Measurements from ENCODE around the gene ITPK1.

ITPK1 gene

GRCh38 chr14:92949496-92950192 lies 166.1 kb downstream of the ITPK1 start:
- DNase-seq (no peak), ATAC-seq (no peak)

DNA sequence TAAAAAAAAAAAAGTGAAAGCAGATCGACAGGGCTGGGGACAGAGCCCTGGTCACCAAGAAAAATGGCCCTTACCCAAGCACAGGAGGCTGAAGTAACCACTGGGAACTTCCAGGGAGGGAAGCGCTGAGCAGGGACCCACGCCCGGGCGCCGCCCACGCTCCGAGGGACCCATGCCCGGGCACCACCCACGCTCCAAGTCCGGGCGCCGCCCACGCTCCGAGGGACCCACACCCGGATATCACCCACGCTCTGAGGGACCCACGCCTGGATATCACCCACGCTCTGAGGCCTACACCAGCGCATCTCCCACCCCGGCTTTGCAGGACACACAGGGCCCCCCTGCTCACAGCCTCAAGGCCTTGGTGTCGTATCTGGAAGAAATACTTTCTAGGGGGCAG lies 167.1 kb downstream of the ITPK1 start:
- ATAC-seq, result no peak
- DNase-seq, result no peak

- DNase-seq (no peak), ATAC-seq (no peak)
These were observed 168.7 kb downstream of the ITPK1 start for GRCh38 chr14:92946847-92947545.

DNA sequence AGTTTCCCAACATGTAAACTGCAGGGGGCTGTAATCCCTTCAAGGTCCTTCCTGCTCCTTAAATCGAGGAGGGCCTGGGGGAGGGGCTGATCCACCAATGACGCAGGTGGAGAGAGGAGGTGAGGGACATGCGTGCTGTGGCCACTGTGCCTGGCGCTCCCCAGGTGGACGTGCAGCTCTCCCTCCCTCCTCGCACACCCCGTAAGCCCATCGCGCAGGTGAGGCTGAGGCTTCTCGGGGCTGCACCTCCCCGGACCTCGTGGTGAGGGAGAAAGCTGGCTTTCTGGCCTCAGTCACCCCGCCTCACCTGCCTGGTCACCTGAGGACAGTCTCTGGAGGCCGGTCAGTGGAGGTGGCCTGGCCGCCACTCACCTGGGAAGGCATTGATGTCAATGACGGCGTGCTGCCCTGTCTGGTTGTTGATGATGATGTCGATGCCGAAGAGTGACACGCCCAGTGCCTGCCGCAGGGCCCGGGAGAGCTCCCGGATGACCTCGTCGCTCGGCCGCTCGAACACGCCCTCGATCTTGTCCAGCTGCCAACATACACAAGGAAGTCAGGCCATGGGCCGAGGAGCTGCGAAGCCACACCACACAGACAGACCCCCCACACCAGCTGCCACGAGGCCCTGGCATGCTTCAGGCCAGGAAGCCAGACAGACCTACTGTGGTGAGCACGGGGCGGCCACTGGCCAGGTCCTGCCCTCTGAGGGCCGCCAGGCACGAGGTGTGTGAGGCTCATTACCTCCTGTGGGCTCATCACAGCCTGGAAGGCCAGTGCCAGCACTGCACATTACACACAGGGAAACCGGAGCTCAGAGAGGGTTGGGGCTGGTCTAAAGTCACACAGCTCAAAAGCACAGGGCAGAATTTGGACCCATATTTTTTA lies 169.5 kb downstream of the ITPK1 start:
- no peak for ATAC-seq
- no peak for DNase-seq

DNA sequence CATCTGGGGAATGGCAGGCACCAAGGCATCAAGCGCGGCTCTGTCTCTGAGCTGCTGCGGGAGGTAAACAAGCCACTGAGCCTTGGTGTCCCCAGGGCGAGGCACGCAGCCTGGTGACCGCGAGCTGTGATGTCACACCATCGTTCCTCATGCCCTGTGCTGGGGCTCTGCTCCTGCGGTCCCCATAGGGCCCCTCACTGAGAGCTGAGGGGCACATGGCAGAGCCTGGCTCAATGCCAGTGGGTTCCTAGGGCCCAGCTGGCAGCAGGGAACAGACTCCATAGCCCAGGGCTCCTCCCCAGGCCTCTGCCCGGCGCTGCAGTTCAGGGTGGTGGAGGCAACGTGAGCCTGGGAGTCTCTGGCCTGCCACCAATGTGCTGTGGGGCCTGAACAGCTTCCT lies 170.2 kb downstream of the ITPK1 start:
- DNase-seq (no peak), ATAC-seq (no peak)

DNA sequence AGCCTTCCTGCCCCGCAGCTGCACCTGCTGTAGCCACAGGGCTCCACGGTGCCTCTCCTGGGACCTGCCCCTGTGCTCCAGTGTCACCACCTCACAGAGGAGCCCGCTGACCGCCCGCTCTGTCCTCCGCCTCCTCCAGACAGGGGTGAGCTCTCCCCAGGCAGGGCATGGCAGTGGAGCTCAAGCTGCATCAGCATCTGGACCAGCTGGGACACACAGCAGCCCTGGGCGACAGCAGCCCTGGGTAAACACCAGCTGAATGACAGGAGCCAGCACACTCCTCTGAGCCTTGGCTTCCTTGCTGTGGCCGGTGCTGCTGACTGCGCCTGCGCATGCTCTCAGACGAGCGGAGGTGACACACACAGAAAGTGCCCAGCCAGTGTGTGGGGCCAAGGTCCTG lies 170.7 kb downstream of the ITPK1 start:
- ATAC-seq, result no peak

DNA sequence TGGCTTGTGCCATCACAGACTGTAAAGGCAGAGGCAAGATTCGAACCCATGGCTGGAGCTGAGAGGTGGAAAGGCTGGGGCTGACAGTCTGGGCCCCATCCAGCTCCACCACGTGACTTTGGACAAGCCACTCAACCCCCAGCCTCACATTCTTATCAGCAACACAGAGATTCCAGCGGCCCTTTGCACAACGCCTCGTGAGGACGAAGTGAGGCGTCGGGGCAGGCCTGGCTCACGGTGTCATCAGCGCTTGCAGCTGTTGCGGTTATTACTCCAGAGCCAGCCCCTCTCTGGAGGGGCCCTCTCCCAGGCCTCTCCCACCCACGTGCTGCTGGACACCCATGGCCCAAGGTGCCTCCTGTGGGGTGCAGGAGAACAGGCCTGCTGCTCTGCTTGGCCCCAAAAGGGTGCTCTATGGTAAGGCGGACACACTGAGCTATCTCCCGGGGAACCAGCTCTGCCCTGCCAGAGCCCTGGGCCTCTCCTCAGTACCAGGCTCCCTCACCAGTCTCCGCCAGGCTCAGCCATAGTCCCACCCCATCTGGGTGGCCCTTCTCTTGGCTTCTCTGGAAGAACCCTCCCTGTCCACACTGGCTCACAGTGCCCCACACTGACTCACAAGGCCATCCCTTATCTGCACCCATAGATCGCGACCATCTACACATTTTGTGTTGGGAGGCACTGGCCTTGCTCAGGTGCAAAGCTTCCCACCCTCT lies 171.7 kb downstream of the ITPK1 start:
- no peak for ATAC-seq
- DNase-seq, result no peak

More for the DNA sequence above, 170.7 kb downstream of the ITPK1 start:
- no peak for DNase-seq

DNA sequence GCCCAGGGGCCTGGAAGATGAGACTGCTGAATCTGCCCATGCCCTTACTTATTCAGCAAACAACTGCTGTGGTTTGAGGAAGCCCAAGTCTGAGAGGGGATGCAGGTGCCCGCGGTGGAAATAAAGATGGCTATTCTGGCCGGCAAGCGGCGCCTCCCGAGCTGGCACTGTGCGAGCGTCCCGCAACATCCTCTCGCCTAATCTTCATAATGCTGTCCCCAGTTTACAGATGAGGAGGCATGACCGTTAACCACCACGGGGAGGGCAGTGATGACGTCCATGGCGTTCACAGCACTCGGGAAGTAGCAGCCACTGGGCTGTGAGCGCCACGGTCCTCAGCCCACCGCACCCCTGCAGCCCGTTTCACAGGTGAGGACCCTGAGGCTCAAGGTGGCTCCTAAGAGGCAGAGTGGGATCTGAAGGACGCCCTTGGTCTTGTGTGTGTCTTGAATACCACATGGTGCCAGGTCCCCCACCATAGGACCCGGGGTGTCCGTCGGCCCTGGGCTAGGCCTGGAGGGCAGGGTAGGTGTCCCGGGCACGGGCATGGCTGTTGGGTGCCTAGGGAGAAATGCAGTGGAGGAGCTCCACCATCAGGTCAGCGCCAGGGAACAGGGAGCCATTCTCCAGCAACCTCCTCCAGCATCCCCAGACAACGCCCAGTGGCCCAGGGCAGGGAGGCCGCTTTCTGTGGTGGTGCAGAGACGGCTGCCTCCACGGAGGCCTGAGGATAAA lies 172.6 kb downstream of the ITPK1 start:
- ATAC-seq, result no peak
- DNase-seq, result no peak

DNA sequence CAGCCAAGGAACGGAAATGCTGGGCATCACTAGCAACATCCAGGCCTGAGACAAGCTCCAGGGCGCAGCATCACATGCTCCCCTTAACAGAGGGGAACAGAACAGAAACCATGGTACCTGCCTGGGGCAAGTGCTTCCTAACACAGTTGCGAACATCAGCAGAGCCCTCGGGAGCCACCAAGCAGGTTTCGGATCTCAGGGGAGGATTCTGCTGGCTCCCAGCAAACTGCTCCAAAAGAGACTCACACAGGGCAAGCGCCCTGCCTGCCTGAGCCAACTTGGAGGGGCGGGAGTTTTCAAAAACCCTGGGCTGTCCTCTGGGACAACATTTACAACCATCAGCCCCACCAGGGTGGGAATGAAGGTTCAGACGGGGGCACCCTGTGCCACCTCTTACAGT lies 173.1 kb downstream of the ITPK1 start:
- ATAC-seq, result no peak
- DNase-seq, result no peak

DNA sequence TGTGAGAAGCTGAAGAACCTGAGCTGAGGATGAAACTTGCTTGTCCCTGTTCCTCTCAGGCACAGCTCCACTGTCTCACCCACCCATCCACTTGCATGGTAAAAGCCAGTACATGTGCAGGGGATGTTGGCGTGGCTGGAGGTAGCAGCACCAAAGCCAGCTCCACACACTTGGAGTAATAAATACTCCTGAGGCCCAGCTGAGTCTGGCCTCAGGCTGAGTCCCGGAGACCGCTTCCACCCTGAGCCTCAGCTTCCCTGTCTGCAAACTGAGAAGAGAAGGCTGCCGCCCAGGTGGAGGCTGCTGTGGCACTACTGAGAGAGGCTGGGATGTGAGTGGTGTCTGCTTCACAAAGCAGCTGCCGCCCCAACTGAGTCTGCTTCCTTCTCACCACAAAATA lies 173.6 kb downstream of the ITPK1 start:
- DNase-seq (no peak), ATAC-seq (no peak)

DNA sequence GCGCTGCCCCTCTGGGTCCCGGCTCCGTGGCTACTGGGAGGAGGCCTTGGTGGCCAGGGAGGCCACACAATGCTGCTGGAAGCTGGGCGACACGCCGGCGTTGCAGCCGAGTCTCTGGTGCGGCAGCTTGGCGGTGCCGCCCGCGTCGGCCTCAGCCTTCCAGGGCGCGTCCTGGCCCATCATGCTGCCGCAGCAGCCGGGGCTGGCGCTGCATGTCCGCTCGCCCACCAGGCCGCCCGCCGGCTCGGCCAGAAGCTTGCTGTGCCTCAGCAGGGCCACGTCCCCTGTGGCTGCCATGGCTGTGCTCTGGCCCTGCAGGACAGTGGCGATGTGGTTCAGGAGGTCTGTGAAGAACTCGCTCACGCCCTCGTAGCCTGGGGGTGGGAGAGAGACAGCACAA lies 174.2 kb downstream of the ITPK1 start:
- DNase-seq (no peak), ATAC-seq (no peak)

DNA sequence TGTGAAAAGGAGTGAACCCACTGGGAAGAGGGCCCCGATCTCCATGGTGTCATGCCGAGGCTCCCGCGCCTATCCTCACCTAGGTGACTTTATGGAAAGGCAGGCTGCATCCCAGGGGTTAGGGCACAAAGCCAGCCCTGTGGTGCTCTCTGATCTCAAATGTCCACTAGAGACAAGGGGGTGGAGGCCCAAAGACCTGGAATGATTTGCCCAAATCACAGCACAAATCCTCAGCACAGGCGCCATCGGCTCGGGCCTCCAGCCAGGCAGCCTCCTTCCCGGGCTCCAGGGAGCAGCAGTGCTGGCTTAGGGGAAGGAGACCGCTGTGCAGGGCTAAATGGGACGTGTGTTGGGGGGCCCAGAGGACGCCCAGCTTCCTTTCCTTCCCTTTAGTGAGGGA lies 175.2 kb downstream of the ITPK1 start:
- DNase-seq (no peak), ATAC-seq (no peak)

DNA sequence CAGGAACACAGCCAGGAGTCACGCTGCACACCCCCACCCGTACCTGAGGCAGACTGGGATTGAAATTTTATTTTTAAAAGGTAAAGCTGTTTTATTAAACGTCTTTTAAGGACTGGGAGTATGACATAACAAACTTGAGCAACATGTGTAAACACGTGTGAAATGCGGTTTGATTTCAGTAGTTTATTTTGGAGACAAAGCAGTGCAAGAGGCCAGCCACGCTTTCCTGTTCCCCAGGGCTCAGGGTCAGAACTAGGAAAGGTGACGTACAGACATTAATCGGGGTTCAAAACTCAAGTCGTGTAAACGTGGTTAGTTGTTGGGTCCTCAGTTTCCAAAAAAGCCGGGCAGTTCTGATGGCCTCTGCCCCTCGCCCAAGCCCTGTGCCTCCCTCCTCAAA lies 176.0 kb downstream of the ITPK1 start:
- ATAC-seq, result no peak
- no peak for DNase-seq

DNA sequence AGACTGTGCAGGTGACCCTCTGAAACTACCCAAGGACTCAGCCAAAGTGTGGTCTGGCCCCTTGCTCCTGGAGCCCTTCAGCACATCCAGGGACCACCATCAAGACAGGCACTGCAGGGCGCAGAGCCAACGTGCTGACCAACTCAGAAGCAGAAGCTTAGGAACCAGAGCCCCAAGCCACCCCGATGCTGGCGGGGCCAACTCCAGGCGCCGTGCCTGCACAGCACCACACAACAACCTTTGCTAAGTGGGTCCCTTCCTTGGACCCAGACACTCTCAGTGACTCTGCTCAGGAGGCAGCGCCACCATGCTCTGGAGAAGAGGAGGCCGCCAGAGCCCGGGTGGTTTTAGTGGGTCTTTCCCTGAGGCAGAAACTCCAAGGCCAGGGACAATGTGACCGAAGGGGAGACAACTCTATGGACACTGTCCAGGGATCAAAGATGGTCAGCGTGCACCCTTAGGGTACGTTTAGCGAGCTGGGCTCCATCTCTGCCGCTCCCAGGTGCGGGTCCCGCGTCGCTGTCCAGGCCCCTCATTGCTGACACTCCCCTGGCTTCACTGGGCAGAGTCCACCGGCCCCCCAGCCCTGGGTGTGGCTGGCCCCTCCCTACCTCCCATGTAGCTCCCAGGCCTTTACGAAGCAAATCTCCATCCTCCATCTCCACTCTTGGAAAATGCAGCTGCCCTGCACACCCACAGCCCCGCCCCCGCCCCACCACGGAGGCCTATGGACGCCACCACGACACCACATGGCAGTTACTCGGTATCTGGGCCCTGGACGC lies 176.6 kb downstream of the ITPK1 start:
- no peak for ATAC-seq
- no peak for DNase-seq

DNA sequence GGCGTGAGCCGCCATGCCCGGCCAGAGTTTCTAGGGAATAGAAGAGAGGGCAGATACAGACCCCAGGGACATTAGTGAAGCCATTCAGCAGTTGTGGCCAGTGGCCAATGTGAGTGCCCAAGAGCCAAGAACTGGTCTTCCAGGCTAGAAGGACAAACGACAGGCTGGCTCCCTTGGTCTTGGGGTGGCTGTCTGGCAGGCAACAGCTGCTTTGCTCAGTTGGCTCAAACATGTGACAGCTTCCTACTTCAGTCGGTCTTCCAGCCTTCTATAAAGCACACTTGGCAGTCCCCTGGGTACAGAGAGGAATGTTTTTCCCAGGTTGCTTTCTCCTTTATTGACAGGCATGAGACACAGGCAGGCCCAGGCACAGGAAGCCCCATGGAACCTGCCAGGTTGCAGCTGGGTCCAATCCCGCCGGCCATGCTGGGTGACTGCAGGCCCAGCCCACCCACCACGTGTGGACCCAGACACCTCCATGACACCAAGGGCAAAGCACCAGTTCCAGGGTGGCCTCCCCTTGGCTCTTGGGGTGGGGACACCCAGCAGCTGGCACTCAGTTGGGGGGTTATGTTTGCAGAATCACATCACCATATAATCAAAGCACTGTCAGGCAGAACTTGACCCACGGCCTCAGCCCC lies 177.4 kb downstream of the ITPK1 start:
- DNase-seq (no peak), ATAC-seq (no peak)

DNA sequence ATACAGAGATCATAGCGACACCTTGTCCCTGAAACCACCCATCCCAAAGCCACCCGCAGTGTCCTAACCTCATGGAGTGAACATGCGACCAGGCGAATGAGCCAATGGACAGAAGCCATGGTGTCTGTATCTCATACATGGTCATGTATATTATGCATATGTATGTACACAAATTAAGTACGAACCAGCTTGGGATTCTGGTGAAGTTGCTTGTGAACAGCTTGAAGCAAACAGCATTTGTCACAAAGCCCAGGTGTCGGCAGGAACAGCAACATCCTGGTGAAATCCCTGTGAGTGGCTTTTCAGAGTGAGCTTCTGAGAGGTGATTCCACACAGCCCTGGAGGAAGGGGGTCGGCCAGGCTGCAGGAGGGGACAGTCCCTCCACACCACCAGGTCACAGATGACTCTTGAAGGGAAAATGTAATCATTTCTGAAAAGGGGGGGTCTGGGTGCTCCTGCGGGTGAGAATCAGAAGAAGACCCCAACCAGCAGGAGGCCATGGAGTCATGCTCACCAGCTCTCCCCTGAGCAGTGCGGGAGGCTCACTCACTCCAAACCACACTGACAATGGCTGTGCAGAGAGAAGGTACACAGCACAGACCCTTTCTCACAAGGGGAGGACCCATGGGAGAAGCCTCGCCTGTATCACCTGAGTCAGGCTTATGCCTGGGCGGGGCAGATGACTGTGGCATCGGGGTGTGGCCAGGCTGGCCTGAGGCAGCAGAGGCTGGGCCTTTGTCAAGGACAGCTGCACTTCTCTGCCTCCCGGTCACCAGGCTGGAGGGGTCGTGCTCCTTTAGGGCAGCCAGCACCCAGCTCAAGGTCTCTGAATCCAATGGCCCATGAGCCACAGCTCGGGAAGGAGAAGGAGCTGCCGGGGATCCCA lies 178.4 kb downstream of the ITPK1 start:
- ATAC-seq, result peak; percentile 75
- peak; percentile 43 for DNase-seq

DNA sequence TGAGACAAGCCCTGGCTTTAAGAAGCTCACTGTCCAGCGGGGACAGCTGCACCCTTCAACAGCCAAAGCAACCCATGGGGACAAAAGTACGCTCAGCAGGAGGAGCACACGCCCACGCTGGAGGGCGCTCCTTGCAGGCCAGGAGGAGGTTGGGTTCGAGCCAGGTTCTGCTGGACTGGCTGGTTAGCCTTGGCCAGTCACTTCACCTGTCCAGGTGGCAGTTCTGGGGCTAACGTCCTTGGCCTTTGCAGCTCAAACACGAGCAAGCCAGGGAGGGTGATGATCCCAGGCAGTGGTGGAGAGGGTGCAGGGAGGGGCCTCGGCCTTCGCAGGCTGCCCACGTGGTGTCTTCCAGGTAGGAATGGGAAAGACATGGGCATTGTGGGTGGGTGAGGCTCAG lies 179.6 kb downstream of the ITPK1 start:
- DNase-seq (no peak), ATAC-seq (no peak)

DNA sequence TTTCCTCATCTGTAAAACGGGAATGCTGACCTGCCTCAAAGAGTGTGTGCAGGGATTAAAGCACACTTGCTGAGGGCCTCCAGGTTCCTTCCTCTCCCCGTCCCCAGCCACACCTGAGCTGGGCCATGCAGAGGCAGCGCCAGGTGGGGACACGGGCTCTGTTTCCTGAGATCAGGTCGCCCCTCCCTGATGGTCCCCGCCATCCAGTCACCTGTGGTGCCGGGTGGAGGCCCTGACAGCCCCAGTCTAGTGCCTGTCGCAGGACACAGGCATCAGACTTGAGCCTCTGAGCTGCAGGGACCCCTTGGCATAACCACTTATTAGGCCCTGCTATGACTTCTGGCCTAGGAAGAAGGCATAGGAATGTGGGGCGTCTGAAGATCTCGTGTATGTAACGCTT lies 180.3 kb downstream of the ITPK1 start:
- DNase-seq, result no peak
- ATAC-seq, result no peak

Measured in stimulated activated naive CD8-positive, alpha-beta T cell treated with anti-CD3 and anti-CD28 coated beads, Interleukin-15, Interleukin-2, amounts not matched to agents 100 U/mL and 50 U/mL, for 24 hours (primary cell).